ENCODE data around the gene DHRSX.

- TF ChIP-seq YY1 (IDR thresholded peaks at IDR 0.05; ENCODE audit: insufficient read depth, insufficient read length) (no peak), ZNF274 (IDR thresholded peaks at IDR 0.05; ENCODE audit: low read depth, low read length) (no peak), SUZ12 (IDR thresholded peaks at IDR 0.05; ENCODE audit: extremely low read depth, insufficient read depth, insufficient read length) (no peak)
Measured at GRCh38 chrX:2523911-2524310, 23.1 kb upstream of the DHRSX start.
